Retina (tissue), 1 donor: Measurements from ENCODE around the gene HTRA1.

ENCODE experiments used
- DNase-seq: peaks from one replicate; pipeline ENCODE4 v3.0.0-alpha.2; 2016

The HTRA1 gene

GRCh38 chr10:122455376-122456079, 5.8 kb upstream of the HTRA1 start:
- peak; percentile 36 for DNase-seq

DNA sequence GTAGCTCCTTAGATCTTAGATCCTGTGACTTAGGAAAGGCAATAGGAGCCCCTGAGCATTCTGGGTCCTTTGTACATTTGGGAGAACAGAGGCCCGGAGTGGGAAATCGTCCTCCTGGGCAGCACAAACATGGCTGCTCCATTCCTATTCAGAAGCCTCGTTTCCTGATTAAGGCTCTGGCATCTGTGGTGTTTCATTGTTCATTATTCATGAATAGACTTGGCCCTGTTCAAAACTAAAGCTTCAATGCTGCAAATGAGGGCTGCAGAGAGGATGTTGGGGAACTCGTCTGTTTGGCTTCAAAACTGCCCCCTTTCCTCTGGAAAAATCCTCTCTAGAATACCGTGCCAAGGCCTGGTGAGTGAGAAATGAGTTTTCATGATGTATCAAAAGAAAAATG, 3.4 kb upstream of the HTRA1 start:
- DNase-seq = no peak

DNA sequence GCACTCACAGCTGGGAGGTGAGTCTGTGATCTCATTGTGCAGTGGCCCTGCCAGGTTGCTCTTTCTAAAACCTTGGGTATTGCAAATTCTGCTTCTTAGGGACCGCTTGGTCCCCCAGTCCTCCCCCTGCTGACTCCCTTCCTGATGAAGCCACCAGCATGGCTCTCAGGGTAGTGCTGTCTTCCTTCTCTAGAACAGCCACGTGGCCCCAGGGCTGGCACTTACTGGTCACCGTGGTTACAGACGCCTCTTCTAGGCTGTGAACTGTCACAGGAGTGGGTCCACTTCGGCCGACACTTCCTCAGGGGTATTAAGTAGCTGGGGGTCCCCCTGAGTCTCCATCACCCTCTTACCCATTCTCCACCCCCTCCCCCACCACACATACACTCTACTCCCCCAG, 2.7 kb upstream of the HTRA1 start:
- peak; percentile 15 for DNase-seq

DNA sequence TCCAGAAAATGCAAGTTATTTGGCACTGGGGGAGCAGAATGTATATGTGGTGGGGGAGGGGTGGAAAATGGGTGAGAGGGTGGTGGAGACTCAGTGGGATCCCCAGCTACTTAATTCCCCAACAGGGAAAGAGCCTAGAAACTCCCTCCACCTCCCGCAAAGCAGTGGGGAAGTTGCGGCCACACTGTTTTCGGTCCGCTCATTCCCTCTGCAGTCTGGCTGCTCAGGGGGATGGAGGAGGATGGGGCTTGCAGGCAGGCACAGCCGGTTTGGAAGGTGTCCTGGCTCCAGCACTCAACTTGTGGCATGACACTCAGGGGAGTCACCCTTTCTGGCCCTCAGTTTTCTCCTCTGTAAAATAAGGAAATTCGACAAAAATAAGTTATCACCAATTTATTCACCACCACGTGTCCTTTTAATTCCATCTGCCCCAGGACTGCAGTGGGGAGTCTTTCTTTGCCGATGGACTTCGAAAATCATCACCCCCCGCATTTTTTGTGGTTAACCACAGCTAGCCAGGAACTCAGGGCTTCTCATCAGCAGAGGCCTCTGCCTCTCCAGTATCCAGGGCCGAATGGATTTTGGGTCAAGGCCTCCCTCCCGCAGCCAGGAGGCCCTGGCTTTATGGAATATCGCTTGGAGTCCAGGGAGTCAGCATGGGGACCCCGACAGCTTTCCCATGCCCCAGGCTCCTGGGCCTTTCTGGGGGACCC, 1.6 kb upstream of the HTRA1 start:
- DNase-seq = no peak

GRCh38 chr10:122460891-122461293, 461 bp upstream of the HTRA1 start:
- DNase-seq = peak; percentile 49

DNA sequence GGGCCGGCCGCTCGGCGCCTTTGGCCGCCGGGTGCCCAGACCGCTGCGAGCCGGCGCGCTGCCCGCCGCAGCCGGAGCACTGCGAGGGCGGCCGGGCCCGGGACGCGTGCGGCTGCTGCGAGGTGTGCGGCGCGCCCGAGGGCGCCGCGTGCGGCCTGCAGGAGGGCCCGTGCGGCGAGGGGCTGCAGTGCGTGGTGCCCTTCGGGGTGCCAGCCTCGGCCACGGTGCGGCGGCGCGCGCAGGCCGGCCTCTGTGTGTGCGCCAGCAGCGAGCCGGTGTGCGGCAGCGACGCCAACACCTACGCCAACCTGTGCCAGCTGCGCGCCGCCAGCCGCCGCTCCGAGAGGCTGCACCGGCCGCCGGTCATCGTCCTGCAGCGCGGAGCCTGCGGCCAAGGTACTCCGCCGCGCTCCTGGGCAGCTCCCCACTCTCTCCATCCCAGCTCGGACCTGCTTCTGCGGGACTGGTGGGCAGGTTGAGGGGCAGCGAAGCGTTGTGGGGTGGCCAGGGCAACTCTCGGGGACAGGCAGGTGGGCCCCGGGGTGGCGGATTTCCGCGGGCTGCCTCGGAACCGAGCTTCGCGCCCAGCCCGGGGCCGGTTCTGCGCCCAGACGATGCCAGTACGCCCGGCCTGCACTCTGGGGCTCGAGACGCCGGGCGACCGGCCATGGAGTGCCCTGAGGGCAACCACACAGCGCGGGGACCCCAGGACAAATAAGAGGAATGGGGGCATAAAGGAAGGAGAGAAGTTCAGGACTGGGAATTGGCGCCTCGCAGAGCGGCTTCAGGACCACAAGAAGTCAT, 578 bp downstream of the HTRA1 start:
- DNase-seq = peak; percentile 71

- DNase-seq = peak; percentile 69
Observed at GRCh38 chr10:122462533-122463465, 1.4 kb downstream of the HTRA1 start.

GRCh38 chr10:122463466-122464249, 2.3 kb downstream of the HTRA1 start:
- no peak for DNase-seq

DNA sequence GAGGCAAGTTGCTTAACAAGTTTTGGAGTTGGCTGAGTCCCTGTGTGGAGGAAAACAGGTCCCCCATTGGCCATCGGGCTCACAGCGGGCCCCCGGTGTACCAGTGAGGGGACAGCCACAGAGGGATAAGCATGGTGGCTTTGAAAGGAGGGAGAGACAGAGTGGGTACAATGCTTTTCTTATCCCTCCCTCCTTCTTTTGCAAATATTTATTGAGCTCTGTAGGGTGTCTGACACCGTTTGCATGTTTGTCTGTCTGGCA, 2.8 kb downstream of the HTRA1 start:
- no peak for DNase-seq

GRCh38 chr10:122464586-122464985, 3.2 kb downstream of the HTRA1 start:
- no peak for DNase-seq

DNA sequence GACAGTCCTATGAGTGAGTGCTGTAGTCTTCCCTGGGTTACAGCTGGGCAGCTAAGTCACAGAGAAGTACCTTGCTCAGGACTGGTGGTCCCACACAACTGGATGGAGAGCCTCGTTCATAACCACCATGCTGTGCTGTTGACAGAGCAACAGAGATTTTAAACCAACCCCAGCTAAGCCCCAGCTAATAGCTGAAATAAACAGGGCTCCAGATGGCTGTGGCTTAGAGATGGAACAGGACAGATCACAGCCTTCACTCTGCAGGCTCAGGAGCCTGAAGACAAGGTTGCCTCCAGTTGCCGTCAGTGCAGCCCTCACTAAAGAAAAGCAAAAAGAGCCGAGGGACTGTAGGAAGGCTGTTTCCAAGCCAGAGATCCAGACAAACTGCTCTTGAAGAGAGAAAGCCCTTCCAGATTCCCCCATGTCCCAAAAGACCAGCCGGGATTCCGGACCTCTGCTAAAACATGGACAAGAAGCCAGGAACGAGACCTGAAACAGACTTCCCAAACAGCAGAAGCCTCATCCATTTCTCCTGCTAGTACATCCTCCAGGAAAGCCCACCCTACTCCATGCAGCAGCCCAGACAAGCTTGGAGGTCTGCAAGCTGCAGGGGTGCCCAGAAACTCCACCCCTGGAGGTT, 4.2 kb downstream of the HTRA1 start:
- no peak for DNase-seq

DNA sequence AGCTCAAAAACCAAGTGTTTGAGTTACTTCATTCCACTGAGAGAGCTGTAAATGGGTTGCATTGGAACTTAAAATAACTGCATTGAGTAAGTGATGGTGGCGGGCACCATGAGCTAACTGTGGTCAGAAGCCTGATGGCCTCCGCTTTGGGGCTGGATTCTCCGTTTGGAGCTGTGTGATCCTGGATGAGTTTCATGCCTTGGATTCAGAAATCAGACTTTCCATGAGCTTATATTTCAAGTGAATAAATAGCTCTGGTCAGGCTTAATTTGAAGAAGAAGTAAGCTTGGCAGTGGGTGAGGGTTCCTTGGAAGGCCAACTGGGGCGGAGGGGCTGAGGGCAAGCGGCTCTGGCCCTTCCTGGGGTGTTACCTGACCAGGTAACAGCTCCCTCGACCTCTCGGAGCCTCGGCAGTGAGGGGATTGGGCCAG, 5.6 kb downstream of the HTRA1 start:
- no peak for DNase-seq

- no peak for DNase-seq
Observed at GRCh38 chr10:122467701-122468100, 6.3 kb downstream of the HTRA1 start.

DNA sequence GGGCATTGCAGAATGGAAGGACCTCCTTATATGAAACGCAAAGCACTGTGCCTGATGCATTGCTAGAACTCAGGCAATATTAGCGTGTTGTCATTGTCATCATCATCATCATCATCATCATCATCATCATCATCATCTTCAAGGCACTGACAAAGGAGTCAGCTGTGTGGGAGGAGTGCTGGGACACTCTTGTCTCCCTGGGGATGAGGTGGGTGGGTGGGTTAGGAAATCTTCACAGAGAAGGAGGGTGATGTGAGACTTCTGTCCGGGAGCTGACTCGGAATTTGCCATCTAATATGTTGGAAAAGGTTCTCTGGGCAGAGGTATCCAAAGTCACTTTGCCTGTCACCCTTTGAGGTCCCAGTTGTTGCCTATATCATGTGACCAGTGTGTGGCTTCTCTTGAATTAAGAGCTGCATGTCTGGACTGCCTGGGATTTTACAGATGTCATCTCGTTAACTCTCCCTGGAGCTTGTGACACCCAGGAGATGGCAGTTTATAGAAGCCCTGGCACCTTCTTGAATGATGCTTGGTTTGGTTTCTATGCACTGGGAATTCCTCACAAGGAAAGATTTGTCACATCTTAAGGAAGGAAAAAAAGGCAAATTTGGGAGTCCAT, 7.1 kb downstream of the HTRA1 start:
- no peak for DNase-seq

GRCh38 chr10:122468926-122469781, 7.8 kb downstream of the HTRA1 start:
- DNase-seq = no peak

DNA sequence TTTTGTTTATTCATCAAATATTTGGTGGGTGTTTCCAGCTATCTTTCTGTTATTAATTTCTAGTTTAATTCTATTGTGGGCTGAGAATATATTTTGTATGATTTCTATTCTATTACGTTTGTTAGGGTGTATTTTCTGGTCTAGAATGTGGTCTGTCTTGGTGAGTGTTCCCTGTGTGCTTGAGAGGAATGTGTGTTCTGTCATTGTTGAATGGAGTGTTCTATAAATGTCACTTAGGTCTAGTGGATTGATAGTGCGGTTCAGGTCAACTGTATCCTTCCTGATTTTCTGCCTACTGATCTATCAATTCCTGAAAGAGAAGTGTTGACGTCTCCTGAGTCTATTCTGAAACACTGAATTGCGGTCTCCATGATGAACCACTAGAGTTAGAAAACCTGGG, 8.5 kb downstream of the HTRA1 start:
- no peak for DNase-seq

- no peak for DNase-seq
Observed at GRCh38 chr10:122471531-122472177, 10.3 kb downstream of the HTRA1 start.

- DNase-seq = no peak
Observed at GRCh38 chr10:122473116-122473515, 11.8 kb downstream of the HTRA1 start.

DNA sequence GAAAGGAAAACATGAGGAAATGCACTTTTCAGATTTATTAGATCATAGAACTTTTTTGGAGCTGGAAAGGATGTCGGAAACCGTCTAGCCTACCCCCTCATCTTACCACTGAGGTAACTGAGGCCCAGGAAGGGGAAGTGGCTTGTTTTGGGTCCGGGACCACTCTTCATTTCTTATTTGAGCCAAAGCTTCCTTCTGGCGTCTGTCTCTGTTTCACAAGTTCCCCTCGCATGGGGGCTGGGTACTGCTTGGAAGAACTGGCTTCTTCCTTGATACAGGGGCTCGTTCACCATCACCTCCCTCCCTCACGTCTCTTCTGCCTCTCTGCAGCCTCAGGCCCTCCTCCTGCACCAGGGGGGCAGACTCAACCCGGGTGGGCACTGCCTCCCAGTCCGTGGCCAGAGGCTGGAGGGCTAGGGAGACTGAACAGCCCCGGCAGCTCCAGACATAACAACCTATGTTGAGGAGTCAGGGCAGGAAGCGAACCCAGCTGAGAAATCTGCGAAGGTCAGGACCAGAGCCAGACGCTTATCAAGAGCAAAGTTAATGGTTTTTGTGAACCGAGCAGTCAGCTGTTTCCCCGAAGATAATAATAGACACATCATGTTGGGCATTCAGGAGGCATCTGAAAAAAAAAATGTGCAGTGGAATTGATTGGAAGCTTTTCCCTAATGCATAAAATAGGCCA, 12.9 kb downstream of the HTRA1 start:
- peak; percentile 45 for DNase-seq
